Upper lobe of left lung (tissue), 6 donors: ENCODE measurements around the gene CASTOR2. TPM values are rescaled to one million over a fixed set of nuclear protein-coding genes. Genes with fewer than 3 reads are reported as not detected.
A peak's percentile ranks its signal among the peaks of the same experiment; 100 is the strongest.
"Not testable (repeated sequence)": the region's sequence is repeated elsewhere in the genome, so short reads cannot be mapped to it uniquely, and the experiment has no call there.

Experiments used
- ATAC-seq, 2 donors: fragments of 200-7000 bp; cut with Tn5 transposase; one replicate each; pipeline ENCODE4 v1.9.1; 2022; ENCODE audit warnings: mild to moderate bottlenecking in 2 of 2, moderate library complexity in 2 of 2; ENCODE audit not compliant: low FRiP score in 2 of 2
- DNase-seq, 2 donors: peaks; one replicate each; pipeline ENCODE4 v3.0.0-alpha.2; 2019 to 2020
- H3K27ac ChIP-seq, 4 donors: fragments of 200-600 bp; sonication (generic); one replicate each; pipeline ENCODE4 v1.5.1; 2016 to 2019
- H3K27me3 ChIP-seq, 4 donors: fragments of 200-600 bp; sonication (generic); one replicate each; pipeline ENCODE4 v1.5.1; 2017 to 2019
- H3K36me3 ChIP-seq, 4 donors: fragments of 200-600 bp; sonication (generic); one replicate each; pipeline ENCODE4 v1.5.1; 2016 to 2019
- H3K4me1 ChIP-seq, 4 donors: fragments of 200-600 bp; sonication (generic); one replicate each; pipeline ENCODE4 v1.5.1; 2018 to 2019
- H3K4me3 ChIP-seq, 4 donors: fragments of 200-600 bp; sonication (generic); one replicate each; pipeline ENCODE4 v1.5.1; 2017 to 2019; ENCODE audit warnings: mild to moderate bottlenecking in 2 of 4, moderate library complexity in 1 of 4
- H3K9me3 ChIP-seq, 4 donors: fragments of 200-600 bp; sonication (generic); one replicate each; pipeline ENCODE4 v1.5.1; 2018 to 2019
- CTCF ChIP-seq, 6 experiments: fragments of 450-650 bp in 4 of 6; fragments of 200-600 bp in 2 of 6; sonication (generic) in 2 of 6; IDR thresholded peaks; one replicate each; pipeline ENCODE4 v1.5.1; 2016 to 2019; ENCODE audit warnings: antibody characterized with exemption in 6 of 6
- EP300 ChIP-seq, 4 donors: sonication (generic); formaldehyde crosslinking; IDR thresholded peaks; one replicate each; pipeline ENCODE4 v1.5.1; 2017; ENCODE audit warnings: antibody characterized with exemption in 4 of 4, control low read depth in 2 of 4
- POLR2A ChIP-seq, 4 donors: fragments of 450-650 bp; IDR thresholded peaks; one replicate each; pipeline ENCODE4 v1.5.1; 2016 to 2017; ENCODE audit warnings: antibody characterized with exemption in 4 of 4, mild to moderate bottlenecking in 2 of 4
- POLR2AphosphoS5 ChIP-seq, 2 donors: sonication (generic); formaldehyde crosslinking; IDR thresholded peaks; one replicate each; pipeline ENCODE4 v1.5.1; 2017; ENCODE audit warnings: antibody characterized with exemption in 2 of 2
- WGBS, 2 donors: methylation state at CpG; one replicate each; pipeline ENCODE4 v1.1.5; 2017 to 2018; 5-methylcytosine and 5-hydroxymethylcytosine counted together
- total RNA-seq, 6 donors: library from RNA; depleted of rRNA in 4 of 6; stranded (reverse); fragments of >200 nt in 4 of 6; gene quantifications; one replicate each; pipeline versions ENCODE4 v1.1.0 to v1.2.1, GENCODE V29; 2016 to 2021
- donor health status: DM: no; HTN: no; CAD: no; lungs with moderate emphysema.
- donor health status: DM: no; HTN: yes; CAD: no; lungs with severe emphysema.

CASTOR2 gene
- total RNA-seq, 6 donors from 2014 or later = 1.0 to 19.8 (median 11.3) TPM

DNA sequence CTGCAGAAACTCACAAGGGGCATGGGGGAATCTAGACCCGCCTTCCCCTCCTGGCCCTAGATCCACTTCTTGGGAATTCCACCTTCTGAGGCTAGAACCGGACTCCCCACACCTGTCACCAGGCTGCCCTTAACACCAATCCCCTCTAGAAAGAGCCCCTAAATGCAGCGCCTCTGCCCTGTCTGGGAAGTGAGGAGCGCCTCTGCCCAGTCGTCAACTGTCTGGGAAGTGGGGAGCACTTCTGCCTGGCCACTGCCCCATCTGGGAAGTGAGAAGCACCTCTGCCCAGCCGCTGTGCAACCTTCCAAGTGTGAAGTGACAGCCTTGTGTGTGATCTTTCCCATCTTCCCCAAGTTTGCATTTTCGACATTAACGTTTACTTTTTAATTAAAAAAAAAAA is 100.3 kb downstream of the CASTOR2 start:
- Histone ChIP-seq H3K36me3 (peaks cover 43 to 100% (median 92%) of the 10 kb centered on the region in 4 donors), H3K27ac (no peak overlapping the region), H3K4me1 (no peaks in the 10 kb centered on the region), H3K4me3 (no peak overlapping the region), H3K9me3 (no peaks in the 10 kb centered on the region), H3K27me3 (no peaks in the 10 kb centered on the region)
- no peak for DNase-seq
- no peak for ATAC-seq
- no peak for TF ChIP-seq POLR2AphosphoS5 (IDR thresholded peaks at IDR 0.05)
- no peak for TF ChIP-seq CTCF (IDR thresholded peaks at IDR 0.05)
- TF ChIP-seq EP300 (IDR thresholded peaks at IDR 0.05) = no peak
- no peak for TF ChIP-seq POLR2A (IDR thresholded peaks at IDR 0.05)
- 93 to 98% methylated on average over 7 to 8 of the region's 8 CpGs for WGBS, 2 donors

GRCh38 chr7:75066521-75066920 is 102.0 kb downstream of the CASTOR2 start:
- WGBS, 2 donors = 95 to 98% methylated on average over 9 of the region's 9 CpGs
- DNase-seq = no peak
- peak in 1 of 2 donors; percentile 43 for ATAC-seq
- H3K9me3 ChIP-seq = no peaks in the 10 kb centered on the region
- H3K4me1 ChIP-seq = no peaks in the 10 kb centered on the region
- no peak overlapping the region for H3K4me3 ChIP-seq
- no peak for TF ChIP-seq EP300 (IDR thresholded peaks at IDR 0.05)
- TF ChIP-seq POLR2A (IDR thresholded peaks at IDR 0.05) = no peak
- no peak for TF ChIP-seq CTCF (IDR thresholded peaks at IDR 0.05)
- TF ChIP-seq POLR2AphosphoS5 (IDR thresholded peaks at IDR 0.05) = no peak
- no peak overlapping the region for H3K27ac ChIP-seq
- no peaks in the 10 kb centered on the region for H3K27me3 ChIP-seq
- peaks cover 38 to 95% (median 84%) of the 10 kb centered on the region in 4 donors for H3K36me3 ChIP-seq

- peaks cover 7 to 11% (median 10%) of the 10 kb centered on the region in 4 donors for H3K4me1 ChIP-seq
- no peaks in the 10 kb centered on the region for H3K27me3 ChIP-seq
- no peak for DNase-seq
- 9 to 13% methylated on average over 9 of the region's 9 CpGs for WGBS, 2 donors
- H3K9me3 ChIP-seq = no peaks in the 10 kb centered on the region
- H3K4me3 ChIP-seq = peak overlapping the region; percentile 58 to 89 (median 84)
- peak in 1 of 2 donors; percentile 3 for ATAC-seq
- peak overlapping the region; percentile 89 to 95 (median 92) for H3K27ac ChIP-seq
- peaks cover 10 to 31% (median 26%) of the 10 kb centered on the region in 4 donors for H3K36me3 ChIP-seq
- no peak for TF ChIP-seq POLR2A (IDR thresholded peaks at IDR 0.05)
- TF ChIP-seq CTCF (IDR thresholded peaks at IDR 0.05) = no peak
- no peak for TF ChIP-seq POLR2AphosphoS5 (IDR thresholded peaks at IDR 0.05)
- TF ChIP-seq EP300 (IDR thresholded peaks at IDR 0.05) = no peak
Observed at GRCh38 chr7:75072981-75073283, 108.4 kb downstream of the CASTOR2 start.

DNA sequence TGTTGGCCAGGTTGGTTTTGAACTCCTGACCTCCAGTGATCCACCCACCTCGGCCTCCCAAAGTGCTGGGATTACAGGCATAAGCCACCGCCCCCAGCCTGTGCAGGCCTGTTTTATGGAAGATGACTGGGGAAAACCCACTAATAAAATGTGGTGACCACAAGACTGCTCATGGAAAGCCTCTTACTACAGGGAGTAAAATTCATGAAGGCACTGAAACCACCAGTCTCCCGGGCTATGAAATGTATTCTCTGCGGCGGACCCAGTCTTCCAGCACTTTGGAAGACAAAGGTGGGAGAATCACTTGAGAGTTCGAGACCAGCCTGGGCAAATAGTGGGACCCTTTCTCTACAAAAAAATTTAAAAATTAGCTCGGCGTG is 109.7 kb downstream of the CASTOR2 start:
- not testable (repeated sequence) for DNase-seq, H3K27me3 ChIP-seq

More for the DNA sequence above, 109.7 kb downstream of the CASTOR2 start:
- WGBS, 2 donors = 90 to 96% methylated on average over 4 to 6 of the region's 8 CpGs
- H3K9me3 ChIP-seq, ATAC-seq: not testable (repeated sequence)
- Histone ChIP-seq H3K4me1 (peaks cover 7 to 11% (median 10%) of the 10 kb centered on the region in 4 donors), H3K4me3 (peak overlapping the region in 3 of 4 donors; percentile 83 to 89 (median 84)), H3K36me3 (peaks cover 7 to 18% (median 15%) of the 10 kb centered on the region in 4 donors), H3K27ac (peak overlapping the region; percentile 89 to 95 (median 92))

Other genes with a start within 250 kb of the CASTOR2 start
- gene NCF1, start 190.7 kb upstream of the CASTOR2 start, total RNA-seq = 10 to 100 TPM in 5 of 6 donors, 1 to 10 TPM in 1; 6.1 to 61.8 (median 37.2) TPM
- 10 to 100 TPM; 17.1 to 55.5 (median 19.8) TPM for gene GTF2IRD2, start 113.1 kb upstream of the CASTOR2 start, total RNA-seq
- gene RCC1L, start 109.1 kb downstream of the CASTOR2 start, total RNA-seq = 10 to 100 TPM; 26.2 to 46.1 (median 37.9) TPM
- gene GTF2IRD2B, start 127.9 kb downstream of the CASTOR2 start, total RNA-seq = 100 to 1,000 TPM in 1 of 6 donors, 10 to 100 TPM in 5; 42.3 to 147 (median 51.6) TPM